Measurements from ENCODE around the gene PHACTR1.
"Not testable (repeated sequence)": the region's sequence is repeated elsewhere in the genome, so short reads cannot be mapped to it uniquely, and the experiment has no call there.

The PHACTR1 gene

DNA sequence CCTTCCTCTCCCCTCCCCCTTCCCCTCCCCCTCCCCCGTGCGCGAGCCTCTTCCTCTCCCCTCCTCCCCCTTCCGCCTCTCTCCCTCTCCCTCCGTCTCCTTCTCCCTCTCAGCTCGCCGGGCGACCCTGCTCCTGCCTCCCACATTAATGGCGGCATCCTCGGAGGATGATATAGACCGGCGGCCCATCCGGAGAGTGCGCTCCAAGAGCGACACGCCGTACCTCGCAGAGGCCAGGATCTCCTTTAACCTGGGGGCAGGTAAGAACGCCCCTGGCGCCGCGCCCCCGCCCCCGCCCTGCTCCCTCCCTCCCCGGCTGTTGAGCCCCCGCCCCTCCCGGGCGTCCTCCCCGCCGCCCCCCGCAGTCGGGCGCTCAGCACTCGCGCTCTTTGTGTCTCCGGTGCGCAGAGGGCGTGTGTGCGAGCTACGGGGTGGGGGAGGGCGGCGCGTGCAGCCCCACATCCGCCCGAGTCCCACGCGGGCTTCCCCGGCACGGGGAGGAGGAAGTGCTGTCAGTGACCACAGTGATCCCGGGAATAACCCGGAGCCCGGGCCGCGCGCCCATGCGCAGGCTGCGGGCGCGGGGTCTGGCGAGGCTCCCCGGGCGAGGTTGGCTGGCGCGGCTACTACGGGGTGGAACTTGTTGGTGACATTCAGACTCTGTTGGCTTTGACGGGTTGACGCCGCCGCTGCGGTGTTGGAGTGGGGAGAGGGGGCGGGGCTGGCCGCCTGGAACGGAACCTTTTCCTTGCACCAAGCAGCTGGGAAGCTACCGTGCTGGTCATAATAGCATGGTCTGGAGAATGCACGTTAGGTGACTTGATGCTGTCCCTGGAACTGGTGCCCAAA, 33.2 kb downstream of the PHACTR1 start:
- no peak for DNase-seq (ENCODE audit: low read depth in 1 of 2, low spot score in 1 of 2)

DNA sequence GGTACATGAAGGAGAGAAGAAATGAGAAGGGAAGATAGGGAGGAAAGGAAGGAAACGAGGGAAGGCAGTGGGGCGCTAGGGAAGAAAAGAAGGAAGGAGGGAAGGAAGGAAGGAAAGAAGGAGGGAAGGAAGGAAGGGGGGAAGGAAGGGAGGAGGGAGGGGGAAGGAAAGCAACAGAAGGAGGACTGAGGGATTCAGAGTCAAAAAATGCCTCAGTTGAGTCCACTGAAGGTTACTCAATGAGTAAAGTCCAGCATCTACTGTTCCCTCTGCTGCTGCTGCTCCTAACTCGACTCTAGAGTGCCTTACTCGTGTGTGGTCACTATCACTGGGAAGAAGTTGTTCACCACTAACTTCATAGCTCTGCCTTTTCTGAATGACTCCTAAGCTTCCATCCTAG, 33.8 kb downstream of the PHACTR1 start:
- no peak for DNase-seq (ENCODE audit: low read depth in 1 of 2, low spot score in 1 of 2)

DNA sequence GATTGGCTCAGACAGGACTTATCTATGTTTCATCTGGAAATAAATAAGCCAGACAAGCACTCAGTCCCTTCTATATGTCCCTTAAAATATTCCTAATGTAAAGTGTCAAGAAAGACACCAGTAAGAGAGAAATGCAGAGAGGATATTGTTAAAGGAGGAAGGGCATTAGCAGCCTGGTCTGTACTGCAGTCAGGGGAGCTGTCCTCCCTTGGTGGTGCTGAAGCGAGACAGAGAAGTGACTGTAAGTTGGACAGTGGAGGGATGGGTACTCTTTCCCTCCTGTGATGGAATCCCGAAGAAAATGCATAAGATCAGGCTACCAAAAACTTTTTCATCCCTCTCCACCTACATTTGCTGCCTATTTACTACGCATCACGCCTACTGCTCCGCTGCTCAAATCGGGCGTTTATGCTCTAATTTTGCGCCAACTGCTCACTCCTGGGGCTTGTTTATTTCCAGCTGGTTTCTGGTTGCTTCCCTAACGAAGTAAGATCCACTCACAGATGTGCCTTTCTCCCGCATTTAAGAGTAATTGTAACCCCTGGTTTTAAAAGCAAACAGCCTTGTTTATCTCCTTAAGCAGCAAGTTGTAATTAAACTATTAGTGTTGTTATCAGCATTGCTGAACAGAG, 35.2 kb downstream of the PHACTR1 start:
- DNase-seq (ENCODE audit: low read depth in 1 of 2, low spot score in 1 of 2) = no peak

DNA sequence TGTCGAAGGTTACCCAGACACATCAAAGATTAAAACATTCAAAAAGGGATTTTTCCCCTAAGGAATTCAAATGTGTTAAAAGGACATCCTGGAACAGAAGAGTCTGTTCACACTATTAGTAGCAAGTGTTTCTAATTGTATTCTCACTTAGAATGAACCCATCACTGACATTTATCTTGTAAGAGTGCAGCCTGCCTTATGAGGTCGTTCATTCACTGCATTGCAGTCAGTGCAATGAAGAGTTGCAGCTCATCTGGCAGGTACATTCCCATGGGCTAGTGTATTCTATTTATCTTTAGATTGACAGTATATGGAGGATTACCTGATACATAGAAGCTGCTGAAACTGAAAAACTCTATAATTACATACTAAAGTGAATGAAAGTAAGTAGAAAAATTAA, 36.5 kb downstream of the PHACTR1 start:
- no peak for DNase-seq (ENCODE audit: low read depth in 1 of 2, low spot score in 1 of 2)

DNA sequence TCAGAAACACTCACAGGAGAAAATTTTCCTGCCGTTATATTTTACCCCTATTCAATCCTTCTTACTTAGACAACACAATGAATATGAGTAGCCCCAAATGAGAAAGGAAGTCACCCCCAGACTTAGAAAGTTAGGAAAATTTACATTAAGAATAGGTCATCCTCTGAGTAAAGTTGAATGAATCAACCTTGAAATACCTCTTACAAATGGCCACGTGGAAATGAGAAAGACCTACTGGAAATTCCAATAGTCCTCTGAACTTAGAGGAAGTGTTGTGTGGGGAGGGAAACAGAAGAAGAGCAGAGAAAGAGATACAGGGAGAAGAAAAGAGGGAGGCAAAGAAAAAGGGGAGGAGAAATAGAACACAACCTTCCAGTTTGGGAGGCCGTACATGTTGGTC, 43.7 kb downstream of the PHACTR1 start:
- no peak for DNase-seq (ENCODE audit: low read depth in 1 of 2, low spot score in 1 of 2)

DNA sequence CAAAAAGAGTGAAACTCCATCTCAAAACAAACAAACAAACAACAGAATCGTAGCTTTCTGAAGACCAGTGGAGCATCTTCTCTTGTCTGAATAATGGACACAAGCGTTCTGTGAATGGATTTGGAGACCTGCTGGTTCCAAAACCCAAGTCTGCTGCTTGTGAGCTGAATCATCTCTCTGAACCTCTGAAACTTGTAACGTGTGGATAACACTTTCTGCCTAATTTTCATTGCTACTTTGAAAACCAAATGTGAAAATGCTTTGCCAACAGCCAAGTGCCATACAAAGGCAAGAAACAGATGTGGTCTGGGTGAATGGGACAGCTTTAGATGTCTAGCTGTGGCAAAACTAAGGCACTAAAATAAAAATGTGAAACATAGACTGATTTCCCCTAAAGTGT, 44.3 kb downstream of the PHACTR1 start:
- DNase-seq (ENCODE audit: low read depth in 1 of 2, low spot score in 1 of 2) = no peak

DNA sequence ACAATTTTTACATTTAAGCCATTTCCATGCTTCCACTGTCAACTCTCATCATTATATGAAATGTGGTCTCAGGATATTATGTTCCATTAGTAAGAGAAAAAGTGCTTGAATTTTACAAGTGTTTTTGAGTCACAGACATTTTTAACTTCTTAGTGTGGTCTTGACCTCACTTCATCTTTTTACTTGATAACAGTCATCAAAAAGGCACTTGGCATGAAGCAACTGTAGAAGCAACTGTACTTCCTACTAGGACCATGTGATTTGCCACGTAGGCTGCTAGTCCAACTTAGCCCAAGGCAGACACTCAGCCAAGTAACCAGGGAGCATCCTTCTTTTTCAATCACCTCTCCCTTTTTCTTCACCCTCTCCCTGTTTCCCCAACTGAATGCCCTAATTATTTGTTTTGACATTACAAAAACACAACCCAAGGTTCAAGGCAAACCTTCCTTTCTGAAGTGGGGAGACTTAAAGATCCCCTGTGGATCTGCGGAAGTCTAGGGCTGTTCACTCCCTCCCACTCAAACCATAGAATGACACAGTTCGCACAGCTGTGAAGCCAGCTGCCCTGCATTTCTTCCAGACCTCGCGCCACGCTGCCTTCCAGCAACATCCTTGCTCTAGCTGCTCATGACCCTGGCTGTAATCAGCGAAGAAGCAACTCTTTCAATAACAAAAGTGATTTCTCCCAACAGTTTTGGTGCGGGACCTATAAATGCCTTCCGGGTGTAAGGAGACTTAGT, 45.0 kb downstream of the PHACTR1 start:
- no peak for DNase-seq (ENCODE audit: low read depth in 1 of 2, low spot score in 1 of 2)

DNA sequence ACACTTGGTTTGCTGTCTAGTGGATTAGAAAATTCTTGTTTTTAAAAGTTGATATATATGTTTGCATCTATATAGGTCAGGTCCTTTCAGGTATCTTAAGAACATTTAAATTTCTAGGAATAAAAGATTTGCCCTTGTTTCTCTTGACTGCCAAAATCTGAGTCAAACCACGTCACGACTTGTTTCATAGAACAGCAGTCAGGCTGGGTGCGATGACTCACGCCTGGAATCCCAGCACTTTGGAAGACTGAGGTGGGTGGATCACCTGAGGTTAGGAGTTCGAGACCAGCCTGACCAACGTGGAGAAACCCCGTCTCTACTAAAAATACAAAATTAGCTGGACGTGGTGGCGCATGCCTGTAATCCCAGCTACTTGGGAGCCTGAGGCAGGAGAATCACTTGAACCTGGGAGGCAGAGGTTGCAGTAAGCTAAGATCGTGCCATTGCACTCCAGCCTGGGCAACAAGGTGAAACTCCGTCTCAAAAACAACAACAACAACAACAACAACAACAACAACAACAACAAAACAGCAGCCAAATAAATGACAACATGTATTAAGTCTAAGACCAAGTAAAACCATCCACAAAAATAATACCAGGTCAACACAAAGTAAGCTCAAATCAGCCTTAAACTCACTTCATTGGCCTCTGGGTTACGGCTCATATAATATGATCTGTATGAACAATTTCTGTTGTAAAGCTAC, 46.3 kb downstream of the PHACTR1 start:
- DNase-seq (ENCODE audit: low read depth in 1 of 2, low spot score in 1 of 2) = not testable (repeated sequence)

DNA sequence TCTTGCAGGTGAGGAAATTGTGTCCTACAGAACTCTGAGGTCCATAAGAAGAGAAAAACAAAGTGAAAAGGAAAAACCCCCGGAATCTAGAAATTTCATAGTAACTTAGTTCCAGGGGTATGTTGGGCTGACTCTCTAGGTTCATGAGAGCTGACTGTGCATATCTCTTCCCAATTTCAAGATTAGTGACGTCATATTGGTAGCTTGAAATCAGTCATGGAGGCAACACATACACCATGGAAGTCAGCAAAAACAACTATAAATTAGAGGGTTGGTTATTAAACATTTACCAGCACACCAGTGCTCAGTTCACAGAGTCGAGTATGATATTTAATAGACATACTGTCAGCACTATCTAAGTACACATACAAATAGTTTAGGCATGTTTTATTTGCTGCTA, 49.8 kb downstream of the PHACTR1 start:
- no peak for DNase-seq (ENCODE audit: low read depth in 1 of 2, low spot score in 1 of 2)

DNA sequence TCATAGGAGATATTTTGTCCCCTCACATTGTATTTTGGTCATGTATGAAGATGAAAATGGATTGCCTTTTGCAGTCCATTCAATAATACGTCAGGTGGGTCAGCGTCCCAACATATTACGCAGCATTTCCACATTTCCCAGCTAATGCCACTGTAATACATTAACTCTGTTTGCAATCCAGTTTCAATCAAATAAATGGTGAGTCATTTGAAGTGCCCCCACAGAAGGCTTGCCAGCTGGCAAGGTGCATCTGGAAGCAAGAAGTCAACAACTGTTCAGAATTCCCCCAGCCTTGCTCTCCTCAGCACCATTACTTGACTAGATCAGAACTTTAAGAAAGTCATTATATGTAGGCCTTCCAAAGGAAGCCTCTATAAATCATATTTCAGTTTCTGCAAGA, 50.4 kb downstream of the PHACTR1 start:
- no peak for DNase-seq (ENCODE audit: low read depth in 1 of 2, low spot score in 1 of 2)

DNA sequence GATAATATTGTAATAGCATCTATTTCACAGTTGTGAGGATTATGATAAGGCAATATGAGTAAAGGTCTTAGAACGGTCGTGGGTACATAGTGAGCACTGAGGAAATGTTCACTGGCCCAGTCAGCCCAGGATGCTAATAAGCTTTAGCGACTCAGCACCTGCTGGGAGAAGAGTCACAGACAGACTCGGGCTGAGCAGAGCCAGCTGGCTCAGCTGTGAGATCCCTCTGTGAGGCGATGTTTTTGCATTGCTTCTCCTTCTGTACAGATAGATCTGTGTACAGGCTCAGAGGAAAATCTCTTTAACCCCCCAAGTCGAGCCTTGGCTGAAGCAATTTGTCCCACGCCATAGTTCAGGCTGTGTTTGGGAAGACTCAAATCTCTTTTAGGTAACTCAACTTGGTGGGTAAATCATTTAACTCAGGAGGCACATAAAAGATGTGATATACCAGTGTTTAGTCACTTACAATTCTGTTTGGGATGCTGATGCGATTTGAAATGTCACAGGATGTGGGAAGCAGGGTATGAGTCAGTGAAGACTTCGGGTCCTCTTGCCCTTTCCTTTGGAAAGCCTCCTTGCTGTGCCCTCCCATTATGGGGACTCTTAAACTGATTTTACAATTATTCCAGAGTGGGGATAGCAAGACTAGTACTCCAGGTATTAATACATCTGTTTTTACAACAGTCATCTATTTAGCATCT, 53.1 kb downstream of the PHACTR1 start:
- DNase-seq (ENCODE audit: low read depth in 1 of 2, low spot score in 1 of 2) = no peak

DNA sequence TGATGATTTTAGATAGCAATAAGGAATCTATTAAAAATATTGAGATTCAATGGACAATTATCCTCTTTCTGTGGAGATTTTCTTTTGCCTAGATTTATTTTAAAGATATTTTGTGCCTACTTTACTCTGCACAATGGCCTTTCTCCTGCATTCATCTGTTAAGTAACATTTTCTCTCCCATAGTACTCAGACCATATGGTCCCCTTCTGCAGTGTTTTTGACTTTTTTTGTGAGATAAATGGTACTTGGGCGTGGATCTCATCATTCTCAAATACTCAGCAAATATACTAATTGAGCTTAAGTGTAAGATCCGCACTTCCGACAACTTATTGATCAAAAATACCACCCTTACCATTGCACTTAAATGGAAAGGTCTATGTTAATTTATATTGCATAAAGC, 55.8 kb downstream of the PHACTR1 start:
- no peak for DNase-seq (ENCODE audit: low read depth in 1 of 2, low spot score in 1 of 2)

DNA sequence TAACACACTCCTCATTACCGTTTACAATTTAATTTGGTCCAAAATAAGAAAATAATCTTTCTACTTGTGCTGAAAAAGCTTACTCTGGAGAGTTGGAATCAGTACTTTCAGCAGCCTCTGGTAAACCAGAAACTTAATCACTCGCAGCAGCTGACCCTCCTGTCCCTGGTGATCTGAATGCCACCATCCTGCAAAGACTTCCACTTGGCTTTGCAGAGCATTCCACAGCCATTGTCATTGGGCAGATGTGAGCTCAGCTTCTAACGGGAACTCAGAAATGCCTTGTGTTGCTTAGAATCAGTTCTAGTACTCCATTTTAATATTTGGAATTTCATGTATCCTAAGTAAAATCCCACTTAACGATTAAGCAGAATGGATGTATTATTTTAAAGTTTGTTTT, 59.7 kb downstream of the PHACTR1 start:
- DNase-seq (ENCODE audit: low read depth in 1 of 2, low spot score in 1 of 2) = no peak

DNA sequence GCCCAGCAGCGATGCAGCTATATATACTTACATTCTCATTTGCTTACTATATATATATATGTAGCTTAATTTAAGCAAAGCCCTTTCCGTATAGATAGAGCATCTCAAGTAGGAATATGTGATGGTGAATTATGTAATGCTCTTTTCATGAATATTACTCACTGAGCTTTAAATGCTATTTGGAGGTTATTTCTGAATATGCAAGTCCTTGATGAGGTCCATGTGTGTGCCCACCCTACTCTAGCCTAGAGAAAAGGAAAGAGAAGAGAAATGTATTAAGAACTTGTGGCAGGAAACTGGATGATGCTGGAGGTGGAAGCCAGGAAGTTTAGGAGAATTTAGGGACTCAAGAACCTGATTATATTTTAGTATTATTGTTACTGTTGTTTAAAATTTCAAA, 63.2 kb downstream of the PHACTR1 start:
- no peak for DNase-seq (ENCODE audit: low read depth in 1 of 2, low spot score in 1 of 2)

DNA sequence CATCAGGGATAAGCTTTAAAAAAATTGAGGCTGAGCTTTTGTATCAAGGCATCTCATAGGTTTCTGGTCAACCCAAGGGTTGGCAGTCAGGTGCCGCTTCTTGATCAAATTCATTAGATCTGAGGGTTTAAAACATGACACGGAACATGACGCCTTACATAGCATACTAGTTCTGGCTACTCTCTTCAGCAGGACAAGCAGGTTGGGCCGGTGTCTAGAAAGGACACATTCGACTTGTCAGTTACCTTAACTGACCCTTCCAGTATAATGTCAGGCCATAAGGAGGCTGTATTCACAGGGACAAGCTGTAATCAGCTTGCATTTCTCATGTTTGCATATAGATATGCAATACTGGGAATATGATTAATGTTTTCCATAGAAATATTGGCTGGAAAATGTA, 65.6 kb downstream of the PHACTR1 start:
- DNase-seq (ENCODE audit: low read depth in 1 of 2, low spot score in 1 of 2) = no peak

DNA sequence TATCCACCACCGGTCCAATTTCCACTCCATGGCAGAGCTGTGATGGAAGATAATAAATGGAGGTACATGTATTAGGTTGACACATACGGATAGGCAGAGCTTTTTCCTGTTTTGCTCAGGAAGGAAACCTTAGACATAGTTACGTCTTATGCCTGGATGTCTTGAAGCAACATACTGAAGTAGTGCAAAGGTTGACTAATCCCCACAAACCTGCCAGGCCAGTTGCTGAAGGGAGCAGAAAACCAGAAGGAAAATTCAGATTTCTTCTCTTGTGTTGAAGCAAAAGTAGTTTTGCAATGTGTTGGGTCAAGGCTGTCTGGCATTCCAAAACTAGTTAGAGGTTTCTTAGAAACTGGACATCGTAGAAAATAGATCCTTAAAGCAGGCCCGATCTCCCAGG, 68.7 kb downstream of the PHACTR1 start:
- DNase-seq (ENCODE audit: low read depth in 1 of 2, low spot score in 1 of 2) = no peak

DNA sequence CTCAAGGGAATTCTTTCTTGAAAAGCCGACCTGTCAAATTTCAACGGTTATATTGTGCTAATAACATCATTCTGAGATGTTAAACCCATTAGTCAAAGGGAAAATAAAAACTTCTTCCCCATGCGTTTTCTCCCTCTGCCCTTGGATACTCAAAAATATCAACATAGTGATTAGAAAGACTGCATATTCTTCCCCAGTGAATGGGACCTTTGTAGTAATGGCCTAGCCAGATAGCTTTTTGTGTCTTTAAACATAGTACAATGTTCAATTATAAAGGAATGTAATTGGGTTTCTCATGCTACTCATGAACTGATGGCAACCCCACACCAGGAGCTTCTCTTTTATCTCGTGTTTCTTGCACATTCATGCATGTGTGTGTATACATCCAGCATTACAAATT, 69.4 kb downstream of the PHACTR1 start:
- DNase-seq (ENCODE audit: low read depth in 1 of 2, low spot score in 1 of 2) = no peak

DNA sequence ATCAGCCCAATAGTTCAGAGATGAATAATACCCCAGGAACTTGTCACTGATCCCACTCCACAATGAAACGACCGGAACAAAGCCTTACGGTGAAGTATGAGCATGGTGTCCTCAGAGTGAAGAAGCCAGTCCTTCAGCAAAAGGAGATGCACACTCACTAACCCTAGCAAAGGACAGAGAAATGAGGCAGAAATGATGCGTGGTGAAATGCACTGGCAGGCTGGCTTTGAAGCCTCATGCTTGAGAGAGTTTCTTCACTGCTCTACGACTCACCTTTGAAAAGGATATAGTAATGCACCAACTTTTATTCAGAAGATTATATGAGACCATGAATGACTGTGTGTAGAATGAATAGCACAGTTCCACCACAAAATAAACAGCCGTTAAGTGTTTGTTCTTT, 74.8 kb downstream of the PHACTR1 start:
- no peak for DNase-seq (ENCODE audit: low read depth in 1 of 2, low spot score in 1 of 2)

DNA sequence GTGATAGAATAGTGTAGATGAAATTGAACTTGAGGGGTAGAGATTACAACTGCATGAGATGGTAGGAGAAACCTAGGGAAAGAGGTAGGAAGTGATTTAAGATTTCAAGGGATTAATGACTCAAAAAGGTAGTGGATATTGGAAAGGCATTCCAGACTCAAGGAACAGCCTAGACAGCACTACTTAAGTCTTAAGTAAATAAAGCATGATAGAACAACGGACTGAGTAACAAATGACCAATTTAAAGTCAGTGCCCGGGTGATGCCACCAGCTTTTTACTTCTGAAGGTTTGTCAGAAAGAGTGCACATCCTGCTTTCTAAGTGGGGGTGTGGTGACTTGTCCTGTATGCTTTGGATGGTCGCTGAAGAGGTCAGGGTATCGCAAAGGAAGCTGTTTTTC, 81.8 kb downstream of the PHACTR1 start:
- DNase-seq (ENCODE audit: low read depth in 1 of 2, low spot score in 1 of 2) = no peak

DNA sequence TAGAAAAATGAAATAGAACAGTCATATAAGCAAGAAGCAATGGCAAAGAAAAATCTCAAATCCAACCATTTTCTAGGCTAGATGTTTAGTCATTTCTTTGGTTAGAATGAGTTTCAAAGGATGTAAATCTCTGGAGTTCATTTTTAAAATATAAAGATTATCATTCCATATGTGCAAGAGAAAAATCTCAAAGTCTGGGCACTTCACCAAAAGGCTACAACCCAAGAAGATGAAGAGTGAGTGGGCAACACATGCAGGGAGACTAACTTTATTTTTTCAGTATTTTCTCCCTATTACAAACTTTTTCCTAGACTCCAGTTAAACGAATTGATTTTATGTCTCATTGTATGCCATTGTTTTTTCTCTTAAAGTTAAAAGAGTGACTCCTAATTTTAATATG, 83.6 kb downstream of the PHACTR1 start:
- DNase-seq (ENCODE audit: low read depth in 1 of 2, low spot score in 1 of 2) = no peak

DNA sequence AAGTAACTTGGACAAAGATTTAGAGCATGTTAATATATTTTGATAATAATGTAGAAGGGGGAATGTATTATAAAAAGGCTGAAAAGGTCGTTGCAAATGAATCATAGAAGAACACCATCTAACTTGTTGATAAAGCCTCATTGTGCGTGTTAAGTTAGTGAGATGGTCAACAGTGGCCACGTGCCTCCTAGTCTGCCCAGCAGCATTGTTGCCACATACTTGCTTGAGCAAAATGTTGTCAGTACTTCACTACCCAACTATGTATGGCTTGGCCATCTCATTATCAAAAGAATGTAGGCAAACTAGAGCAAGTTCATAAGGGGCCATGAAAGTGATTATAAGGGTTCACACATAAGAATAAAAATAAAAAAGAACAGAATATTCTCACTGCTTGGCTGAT, 84.6 kb downstream of the PHACTR1 start:
- DNase-seq (ENCODE audit: low read depth in 1 of 2, low spot score in 1 of 2) = no peak

Measured in activated T-helper 1 cell treated with anti-CD3 and anti-CD28 coated beads, Interleukin-2, amount 50 U/mL, for 16 hours (primary cell).